Activated T-cell treated with anti-CD3 and anti-CD28 coated beads for 1 hour (primary cell): ENCODE data around the gene XRRA1.
"Not testable (repeated sequence)": the region's sequence is repeated elsewhere in the genome, so short reads cannot be mapped to it uniquely, and the experiment has no call there.

Experiments
- DNase-seq: peaks from one replicate; pipeline ENCODE4 v3.0.0-alpha.2; 2020; ENCODE audit warnings: low read depth

XRRA1 gene

GRCh38 chr11:74948898-74949752 is at the start of gene XRRA1, which contains the start of gene SPCS2:
TSS of gene XRRA1 (minus strand) at chr11:74949091. CDS start at chr11:74940878, 8,213 bp downstream.
TSS of gene SPCS2 (plus strand) at chr11:74949266. CDS start at chr11:74949286, 20 bp downstream.
- peak; percentile 93 for DNase-seq

DNA sequence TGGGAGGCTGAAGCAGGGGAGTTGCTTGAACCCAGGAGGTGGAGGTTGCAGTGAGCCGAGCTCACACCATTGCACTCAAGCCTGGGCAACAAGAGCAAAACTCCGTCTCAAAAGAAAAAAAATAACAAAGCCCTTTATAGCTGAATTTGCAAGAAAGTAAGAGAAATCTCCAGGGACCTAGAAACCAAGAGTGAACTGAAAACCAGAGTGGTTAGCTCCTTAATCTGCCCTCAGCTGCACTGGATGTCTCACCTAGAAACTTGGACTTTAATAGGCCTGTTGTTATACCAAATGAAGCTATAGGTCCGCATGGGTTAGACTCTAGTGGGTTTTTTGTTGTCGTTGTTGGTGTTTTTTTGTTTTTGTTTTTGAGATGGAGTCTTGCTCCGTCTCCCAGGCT is 44.0 kb upstream of the XRRA1 start:
- DNase-seq, result no peak

GRCh38 chr11:74990941-74991340 is 42.0 kb upstream of the XRRA1 start:
- DNase-seq, result no peak

GRCh38 chr11:74990150-74990549 is 41.3 kb upstream of the XRRA1 start:
- not testable (repeated sequence) for DNase-seq

DNA sequence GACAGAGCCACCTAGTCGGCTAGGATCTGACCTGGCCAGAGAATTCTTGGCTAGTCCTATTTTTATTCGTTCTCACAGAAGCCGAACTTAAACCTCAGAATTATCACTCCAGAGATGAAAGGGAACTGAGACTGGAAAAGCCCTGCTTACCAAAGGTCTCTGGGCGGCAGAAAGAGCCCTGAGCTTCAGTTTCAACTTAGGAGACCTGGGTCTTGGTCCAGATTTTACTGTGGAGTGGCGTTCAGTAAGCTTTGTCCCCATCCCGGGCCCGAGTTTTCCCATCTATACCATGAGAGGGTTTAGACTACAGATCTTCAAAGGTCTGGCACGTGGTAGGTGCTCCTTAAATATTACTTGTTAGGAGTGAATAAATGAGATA is 40.4 kb upstream of the XRRA1 start:
- DNase-seq, result no peak

GRCh38 chr11:74988541-74989259 is 39.8 kb upstream of the XRRA1 start, which contains the start of gene NEU3:
TSS of gene NEU3 (plus strand) at chr11:74988933. CDS start at chr11:74989061, 128 bp downstream.
- DNase-seq, result peak; percentile 76

DNA sequence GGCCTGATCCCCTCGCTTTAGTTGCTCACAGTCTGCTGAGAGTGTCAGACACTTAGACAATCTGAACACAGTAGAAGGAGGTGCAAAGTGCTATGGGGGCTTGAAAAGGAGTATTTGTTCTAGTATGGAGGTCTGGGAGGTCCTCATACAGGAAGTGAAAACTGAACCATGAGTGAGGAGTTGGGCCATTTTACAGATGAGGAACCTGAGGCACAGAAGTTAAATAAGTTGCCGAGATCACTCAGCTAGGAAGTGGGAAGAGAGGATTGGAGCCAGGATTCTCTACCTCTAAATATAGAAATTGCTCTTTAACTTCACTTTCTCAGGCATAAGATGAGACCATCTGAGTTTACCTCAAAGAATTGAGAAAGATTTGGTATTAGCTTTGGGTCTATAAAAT is 35.8 kb upstream of the XRRA1 start:
- no peak for DNase-seq

DNA sequence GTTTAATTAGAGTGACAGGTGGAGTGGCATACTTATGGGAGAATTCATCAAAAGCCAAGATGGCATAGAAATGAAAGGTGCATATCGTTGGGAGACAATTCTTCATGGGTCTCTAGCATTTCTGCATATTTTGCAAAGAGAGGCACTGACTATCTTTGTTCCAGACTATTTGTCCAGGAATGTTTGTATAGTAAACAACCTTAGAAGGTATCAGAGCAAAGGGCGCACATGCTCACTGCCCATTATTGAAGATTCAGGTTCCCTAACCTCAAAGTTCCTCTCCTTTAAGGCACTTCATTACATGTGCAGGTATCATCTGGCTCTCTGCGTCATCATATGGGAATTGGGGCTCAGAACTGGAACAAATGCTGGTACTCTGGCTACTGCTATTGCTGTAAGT is 35.2 kb upstream of the XRRA1 start:
- no peak for DNase-seq

DNA sequence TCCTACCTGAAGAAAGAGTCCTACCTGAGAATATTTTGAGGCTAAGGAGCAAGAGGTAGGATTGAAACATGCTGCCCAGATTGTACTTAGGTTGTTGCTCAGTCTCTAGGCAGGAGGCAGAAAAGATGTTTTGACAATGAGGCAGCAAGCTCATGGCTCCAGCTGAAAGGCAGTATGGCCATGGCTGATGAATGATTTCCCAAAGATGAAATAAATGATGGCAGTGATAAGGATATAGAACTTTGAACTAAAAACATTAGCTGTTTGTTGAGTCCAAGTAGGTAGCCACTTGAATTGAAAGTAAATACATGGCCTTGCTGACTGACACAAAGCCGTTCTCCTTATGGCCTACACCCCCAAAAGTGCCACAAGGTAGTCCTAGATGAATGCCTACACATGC is 33.0 kb upstream of the XRRA1 start:
- DNase-seq, result no peak

GRCh38 chr11:74980634-74981033 is 31.7 kb upstream of the XRRA1 start:
- DNase-seq, result no peak

- DNase-seq, result no peak
Measured at GRCh38 chr11:74978041-74978440, 29.1 kb upstream of the XRRA1 start.

GRCh38 chr11:74971424-74971823 is 22.5 kb upstream of the XRRA1 start:
- DNase-seq, result no peak

DNA sequence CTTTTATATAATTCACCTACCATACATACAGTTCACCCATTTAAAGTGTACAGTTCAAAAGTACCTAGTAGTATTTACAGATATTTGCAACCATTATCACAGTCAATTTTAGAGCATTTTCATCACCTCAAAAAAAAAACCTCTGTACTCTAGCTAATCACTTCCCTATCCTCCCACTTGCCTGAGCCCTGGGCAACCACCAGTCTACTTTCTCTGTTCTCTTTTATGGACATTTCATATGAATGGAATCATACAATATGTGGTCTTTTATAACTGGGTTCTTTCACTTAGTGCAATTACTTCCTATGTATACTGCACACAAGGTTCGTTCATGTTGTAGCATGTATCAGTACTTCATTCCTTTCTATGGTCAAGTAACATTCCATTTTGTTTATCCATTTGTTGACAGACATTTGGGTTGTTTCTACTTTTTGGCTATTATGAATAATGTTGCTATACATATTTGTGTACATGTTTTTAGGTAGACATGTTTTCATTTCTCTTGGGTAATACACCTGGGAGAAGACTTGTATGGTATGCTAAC is 22.0 kb upstream of the XRRA1 start:
- no peak for DNase-seq

DNA sequence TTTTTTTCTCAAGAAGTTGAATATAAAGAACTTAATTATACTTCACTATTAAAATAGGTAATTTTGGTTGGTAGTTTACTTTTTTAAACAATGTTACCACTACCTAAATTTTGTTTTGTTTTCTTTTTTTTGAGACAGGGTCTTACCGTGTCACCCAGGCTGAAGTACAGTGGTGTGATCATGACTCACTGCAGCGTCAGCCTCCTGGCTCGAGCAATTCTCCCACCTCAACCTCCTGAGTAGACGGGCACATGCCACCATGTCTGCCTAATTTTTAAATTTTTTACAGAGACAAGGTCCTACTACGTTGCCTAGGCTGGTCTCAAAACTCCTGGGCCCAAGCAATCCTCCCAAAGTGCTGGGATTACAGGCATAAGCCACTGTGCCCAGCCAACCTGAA is 17.8 kb upstream of the XRRA1 start:
- DNase-seq, result no peak

DNA sequence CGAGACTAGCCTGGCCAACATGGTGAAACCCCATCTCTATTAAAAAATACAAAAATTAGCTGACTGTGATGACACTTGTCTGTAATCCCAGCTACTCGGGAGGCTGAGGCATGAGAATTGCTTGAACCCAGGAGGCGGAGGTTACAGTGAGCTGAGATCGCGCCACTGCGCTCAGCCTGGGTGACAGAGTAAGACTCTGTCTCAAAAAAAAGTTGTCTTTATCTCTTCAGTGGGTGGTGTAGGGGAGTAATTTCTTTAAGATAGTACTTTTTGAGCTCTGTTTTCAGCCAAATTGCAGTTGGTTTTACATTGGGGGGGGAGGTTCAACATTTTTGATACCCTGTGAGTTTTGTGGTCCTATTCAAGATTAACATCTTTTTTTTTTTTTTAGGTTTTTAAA is 11.2 kb upstream of the XRRA1 start:
- DNase-seq, result not testable (repeated sequence)

DNA sequence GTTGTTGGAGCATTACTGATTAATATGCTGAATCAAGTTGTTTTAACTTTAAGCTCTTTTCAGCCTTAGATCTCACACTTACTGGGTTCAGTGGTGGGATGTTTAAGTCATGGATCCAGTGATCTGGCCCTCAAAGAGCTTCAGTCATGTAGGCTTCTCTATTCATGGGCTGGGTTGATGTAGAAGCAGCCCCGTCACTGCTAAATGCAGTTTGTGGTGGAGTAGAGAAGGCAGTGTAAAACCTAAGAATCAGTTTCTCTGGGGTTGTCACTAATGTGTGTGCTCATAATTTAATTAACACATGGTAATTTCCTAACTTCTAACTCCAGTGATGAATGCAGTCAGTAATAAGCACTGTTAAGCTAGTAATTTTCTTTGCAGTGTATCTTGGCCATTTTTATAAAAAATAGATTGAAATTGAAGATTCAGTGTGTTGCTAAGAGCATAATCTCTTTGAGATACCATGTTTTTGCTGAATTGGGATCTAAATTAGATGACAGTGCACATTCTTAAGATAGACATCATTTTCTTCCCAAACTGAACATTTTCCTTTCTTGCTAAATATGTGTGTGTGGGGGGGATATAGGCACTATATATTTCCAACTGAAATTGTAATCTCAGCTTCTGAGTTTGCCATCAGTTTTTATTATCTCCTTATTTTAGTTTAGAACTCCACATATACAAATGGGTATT is 9.2 kb upstream of the XRRA1 start:
- no peak for DNase-seq

DNA sequence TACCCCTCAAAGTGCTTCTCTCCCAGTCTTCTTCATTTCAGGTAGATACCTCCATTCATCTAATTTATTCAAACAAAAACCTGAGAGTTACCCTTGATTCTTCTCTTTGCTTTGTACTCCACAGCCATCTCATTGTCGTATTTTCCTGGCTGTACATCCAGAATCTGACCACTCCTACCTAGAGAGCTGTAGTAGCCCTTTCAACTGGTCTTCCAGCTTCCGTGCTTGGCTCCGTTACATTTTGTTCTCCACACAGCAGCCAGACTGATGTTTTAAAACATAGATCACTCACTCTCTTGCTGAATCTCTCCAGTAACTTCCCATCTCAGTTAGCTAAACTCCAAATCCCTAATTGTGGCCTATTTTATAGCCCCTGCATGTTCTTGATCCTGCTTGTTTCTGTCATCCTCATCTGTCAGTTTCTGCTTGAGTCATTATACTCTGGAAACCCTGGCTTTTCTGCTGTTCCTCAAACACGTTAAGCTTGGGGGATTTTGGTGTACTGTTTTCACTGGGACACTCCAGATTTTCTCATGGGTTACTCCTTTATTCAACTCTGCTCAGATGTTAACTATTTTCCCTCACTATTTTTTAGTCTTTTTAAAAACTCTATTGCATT is 7.6 kb upstream of the XRRA1 start:
- no peak for DNase-seq

DNA sequence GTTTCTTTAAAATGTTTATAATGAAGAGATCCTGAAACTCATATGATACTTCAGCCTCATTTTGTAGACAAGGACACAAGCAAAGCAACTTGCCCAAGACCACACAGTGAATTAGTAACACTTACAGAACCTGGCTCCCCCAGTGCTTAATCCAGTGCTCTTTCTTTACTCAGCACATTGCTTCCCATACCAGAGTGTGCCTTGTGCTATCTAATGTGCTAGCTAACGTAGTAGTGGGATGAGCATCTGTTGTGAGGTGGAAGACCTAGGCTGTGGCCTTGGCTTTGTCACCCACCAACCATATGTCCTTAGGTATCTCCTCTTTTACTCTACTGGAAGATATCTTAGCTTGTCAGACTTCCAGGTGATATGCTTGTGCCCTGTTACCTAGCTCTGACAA is 5.3 kb upstream of the XRRA1 start:
- no peak for DNase-seq

DNA sequence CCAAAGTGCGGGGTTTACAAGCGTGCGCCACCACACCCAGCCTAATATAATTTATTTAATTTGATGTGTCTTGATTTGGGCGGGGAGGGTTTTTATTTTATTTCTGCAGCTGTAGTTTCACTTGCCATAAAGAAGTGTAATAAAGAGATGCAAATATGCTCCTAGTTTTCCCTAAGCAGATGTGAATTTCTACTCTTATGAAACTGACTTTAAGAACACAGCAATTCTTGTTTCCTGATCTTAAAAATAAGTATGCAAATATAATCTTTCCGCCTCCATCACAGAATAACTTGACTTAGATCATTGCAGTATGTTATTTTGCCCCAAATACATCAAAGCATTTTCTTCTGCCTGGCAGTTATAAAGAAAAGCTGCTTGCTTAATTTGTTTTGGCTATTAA is 4.6 kb upstream of the XRRA1 start:
- no peak for DNase-seq

- no peak for DNase-seq
Measured at GRCh38 chr11:74952752-74953151, 3.9 kb upstream of the XRRA1 start.

DNA sequence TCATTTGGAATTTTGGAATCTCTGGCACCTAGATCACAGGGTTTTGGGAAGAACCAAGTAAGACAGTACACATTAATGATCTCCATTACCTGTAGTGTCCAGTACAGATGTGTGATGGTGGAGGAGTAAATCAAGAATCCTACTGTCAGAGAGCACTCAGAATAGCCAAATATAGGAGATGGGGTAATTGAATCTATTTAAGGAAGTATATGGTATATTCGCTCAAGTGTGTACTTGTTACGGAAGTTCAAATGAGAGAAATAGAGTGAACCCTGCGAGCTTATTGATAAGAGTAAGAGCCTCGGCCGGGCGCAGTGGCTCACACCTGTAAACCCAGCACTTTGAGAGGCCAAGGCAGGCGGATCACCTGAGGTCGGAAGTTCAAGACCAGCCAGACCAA is 2.3 kb upstream of the XRRA1 start:
- DNase-seq, result no peak
